Pons (tissue), 1 donor: ENCODE results near the gene HCAR2.
"Not testable (repeated sequence)": the region's sequence is repeated elsewhere in the genome, so short reads cannot be mapped to it uniquely, and the experiment has no call there.

Experiments used
- DNase-seq: peaks from one replicate; pipeline ENCODE4 v3.0.0-alpha.2; 2016; ENCODE audit warnings: low spot score

The HCAR2 gene

GRCh38 chr12:122702890-122703611, at the start of gene HCAR2:
HCAR2 (minus strand) TSS chr12:122703357; CDS start chr12:122703283, 74 bp downstream.
- DNase-seq = not testable (repeated sequence)

- peak; percentile 95 for DNase-seq
Measured at GRCh38 chr12:122752464-122753318, 49.5 kb upstream of the HCAR2 start, which contains the start of gene DENR. DENR (plus strand) TSS chr12:122752824; CDS start chr12:122753702, 878 bp downstream.

GRCh38 chr12:122750781-122751515, 47.8 kb upstream of the HCAR2 start:
- DNase-seq = not testable (repeated sequence)

GRCh38 chr12:122749569-122750332, 46.6 kb upstream of the HCAR2 start:
- no peak for DNase-seq

GRCh38 chr12:122747224-122748135, 44.3 kb upstream of the HCAR2 start:
- no peak for DNase-seq

- peak; percentile 41 for DNase-seq
Measured at GRCh38 chr12:122743895-122744525, 40.9 kb upstream of the HCAR2 start.

- DNase-seq = no peak
Measured at GRCh38 chr12:122740351-122740750, 37.2 kb upstream of the HCAR2 start.

- DNase-seq = no peak
Measured at GRCh38 chr12:122738571-122738970, 35.4 kb upstream of the HCAR2 start.

GRCh38 chr12:122732611-122733010, 29.5 kb upstream of the HCAR2 start:
- DNase-seq = no peak

- DNase-seq = no peak
Measured at GRCh38 chr12:122732170-122732569, 29.0 kb upstream of the HCAR2 start.

GRCh38 chr12:122730215-122731014, 27.3 kb upstream of the HCAR2 start, which contains the start of gene HCAR1:
HCAR1 (minus strand) TSS chr12:122730844; CDS start chr12:122730339, 505 bp downstream.
- DNase-seq = no peak

GRCh38 chr12:122729583-122730214, 26.5 kb upstream of the HCAR2 start:
- DNase-seq = no peak

- peak; percentile 45 for DNase-seq
Measured at GRCh38 chr12:122726080-122726558, 23.0 kb upstream of the HCAR2 start.

- DNase-seq = no peak
Measured at GRCh38 chr12:122725452-122726079, 22.4 kb upstream of the HCAR2 start.

- no peak for DNase-seq
Measured at GRCh38 chr12:122724641-122725243, 21.6 kb upstream of the HCAR2 start.

GRCh38 chr12:122722387-122722786, 19.2 kb upstream of the HCAR2 start:
- no peak for DNase-seq

- DNase-seq = no peak
Measured at GRCh38 chr12:122721057-122721545, 17.9 kb upstream of the HCAR2 start.
